ENCODE results near the gene ADAMTS14.

DNA sequence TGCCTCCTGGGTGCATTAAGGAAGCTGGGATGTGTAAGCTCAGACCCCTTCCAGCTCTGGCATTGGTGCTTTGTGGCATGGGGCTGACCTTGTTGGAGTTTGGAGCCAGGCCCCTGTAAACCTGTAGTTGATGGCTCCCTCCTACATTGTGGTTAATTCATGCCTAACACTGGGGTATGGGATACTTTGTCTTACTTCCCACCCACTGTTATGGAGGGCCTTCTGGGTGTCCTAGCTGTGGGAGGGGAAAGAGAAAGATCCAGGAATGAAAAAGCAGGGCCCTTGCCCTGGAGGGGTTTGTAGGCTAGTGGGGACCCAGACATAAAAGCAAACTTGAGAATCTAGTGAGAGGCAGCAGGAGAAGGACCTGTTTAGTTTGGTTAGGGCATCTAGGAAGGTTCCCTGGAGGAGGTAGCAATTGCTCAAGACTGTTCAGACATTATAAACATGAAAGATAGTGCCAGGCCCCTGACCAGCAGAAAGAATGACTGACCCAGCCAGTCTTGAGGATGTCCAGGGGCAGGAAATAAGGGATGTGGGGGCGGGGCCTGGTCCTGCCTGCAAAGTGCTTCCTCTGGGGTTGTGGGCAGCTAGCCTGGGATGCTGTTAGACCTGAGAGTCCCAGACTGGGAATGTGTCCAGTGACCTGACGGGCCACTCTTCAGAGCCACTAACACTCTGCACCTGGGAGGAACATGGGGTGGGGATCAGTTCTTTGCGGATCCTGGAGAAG is 6.6 kb downstream of the ADAMTS14 start:
- no peak for TF ChIP-seq YY1 (IDR thresholded peaks at IDR 0.05; ENCODE audit: insufficient read depth, insufficient read length)
- no peak for TF ChIP-seq ZNF274 (IDR thresholded peaks at IDR 0.05; ENCODE audit: low read depth, low read length)

Data from NT2/D1 (cell line).